GM23338 (cell line): ENCODE results near the gene ATP6V0C. TPM values are rescaled to one million over a fixed set of nuclear protein-coding genes. Genes with fewer than 3 reads are reported as not detected.

Experiments
- ATAC-seq: fragments of 200-7000 bp; cut with Tn5 transposase; 3 replicates; pipeline ENCODE4 v1.9.1; 2020
- DNase-seq: peaks from one replicate; pipeline ENCODE4 v3.0.0-alpha.2; 2015; ENCODE audit warnings: low spot score
- H2AFZ ChIP-seq: fragments of 200-600 bp; sonication (generic); 2 replicates; pipeline ENCODE4 v1.8.0; 2016; ENCODE audit warnings: antibody characterized with exemption, mild to moderate bottlenecking, moderate library complexity
- H3F3A ChIP-seq: fragments of 200-600 bp; sonication (generic); replicated peaks from 2 replicates; pipeline ENCODE4 v1.8.0; 2017; ENCODE audit warnings: antibody characterized with exemption, mixed run types, low read depth
- H3K27ac ChIP-seq: fragments of 200-600 bp; sonication (generic); 2 replicates; pipeline ENCODE4 v1.6.1; 2016; ENCODE audit warnings: low read depth
- H3K27me3 ChIP-seq: fragments of 200-600 bp; sonication (generic); 2 replicates; pipeline ENCODE4 v1.8.0; 2016; ENCODE audit warnings: mild to moderate bottlenecking, mixed run types, moderate library complexity; ENCODE audit not compliant: insufficient read depth
- H3K36me3 ChIP-seq: fragments of 200-600 bp; sonication (generic); 2 replicates; pipeline ENCODE4 v1.8.0; 2016; ENCODE audit warnings: mild to moderate bottlenecking; ENCODE audit not compliant: insufficient read depth
- H3K4me1 ChIP-seq: fragments of 200-600 bp; sonication (generic); 2 replicates; pipeline ENCODE4 v1.8.0; 2016; ENCODE audit warnings: mild to moderate bottlenecking, moderate library complexity; ENCODE audit not compliant: insufficient read depth
- H3K4me2 ChIP-seq: fragments of 200-600 bp; sonication (generic); 2 replicates; pipeline ENCODE4 v1.7.1; 2017; ENCODE audit warnings: mixed run types
- H3K4me3 ChIP-seq: fragments of 200-600 bp; sonication (generic); 2 replicates; pipeline ENCODE4 v1.6.1; 2016; ENCODE audit warnings: mixed run types
- H3K79me2 ChIP-seq: fragments of 200-600 bp; sonication (generic); replicated peaks from 2 replicates; pipeline ENCODE4 v1.8.0; 2017; ENCODE audit warnings: mild to moderate bottlenecking; ENCODE audit not compliant: insufficient read depth
- H3K9me2 ChIP-seq: fragments of 200-600 bp; sonication (generic); 2 replicates; pipeline ENCODE4 v1.8.0; 2017; ENCODE audit not compliant: insufficient read depth
- H4K20me1 ChIP-seq: fragments of 200-600 bp; sonication (generic); replicated peaks from 2 replicates; pipeline ENCODE4 v1.8.0; 2017; ENCODE audit warnings: mild to moderate bottlenecking; ENCODE audit not compliant: insufficient read depth
- H3K27ac Mint-ChIP-seq: 2 replicates; pipeline ENCODE4 v1.8.0; 2020; ENCODE audit warnings: inconsistent platforms, mild to moderate bottlenecking, moderate library complexity, mixed read lengths
- H3K27me3 Mint-ChIP-seq: 3 replicates; pipeline ENCODE4 v1.8.0; 2022; ENCODE audit warnings: low read depth, mild to moderate bottlenecking, moderate library complexity, mixed read lengths, inconsistent platforms; ENCODE audit not compliant: insufficient read depth, poor library complexity
- H3K36me3 Mint-ChIP-seq: 3 replicates; pipeline ENCODE4 v1.8.0; 2021; ENCODE audit warnings: low read depth, mild to moderate bottlenecking, inconsistent platforms, moderate library complexity, mixed read lengths
- H3K4me1 Mint-ChIP-seq: 3 replicates; pipeline ENCODE4 v1.8.0; 2020; ENCODE audit warnings: mild to moderate bottlenecking, inconsistent platforms, mixed read lengths
- H3K4me3 Mint-ChIP-seq: 3 replicates; pipeline ENCODE4 v1.8.0; 2021; ENCODE audit warnings: moderate library complexity, mild to moderate bottlenecking, inconsistent platforms, mixed read lengths
- H3K9me3 Mint-ChIP-seq: 3 replicates; pipeline ENCODE4 v1.8.0; 2020; ENCODE audit warnings: moderate library complexity, mild to moderate bottlenecking, inconsistent platforms, mixed read lengths
- CREB1 ChIP-seq: fragments of 250-450 bp; sonication (Bioruptor Pico); IDR thresholded peaks from 2 replicates; pipeline ENCODE4 v1.5.0; 2020; ENCODE audit warnings: low read depth, mild to moderate bottlenecking, moderate library complexity
- JUNB ChIP-seq: IDR thresholded peaks from one replicate; pipeline ENCODE4 v1.6.1; 2016; ENCODE audit warnings: antibody characterized with exemption; ENCODE audit not compliant: unreplicated experiment
- NANOG ChIP-seq: IDR thresholded peaks from 2 replicates; pipeline ENCODE4 v1.6.1; 2016; ENCODE audit warnings: antibody characterized with exemption, borderline replicate concordance
- STAT1 ChIP-seq: IDR thresholded peaks from one replicate; pipeline ENCODE4 v1.6.1; 2016; ENCODE audit warnings: antibody characterized with exemption; ENCODE audit not compliant: unreplicated experiment
- ZNF114 ChIP-seq: fragments of 250-450 bp; sonication (Bioruptor Pico); IDR thresholded peaks from 2 replicates; pipeline ENCODE4 v1.5.0; 2020; ENCODE audit warnings: mild to moderate bottlenecking, moderate library complexity
- ZNF331 ChIP-seq: fragments of 250-450 bp; sonication (Bioruptor Pico); IDR thresholded peaks from 2 replicates; pipeline ENCODE4 v1.5.0; 2020; ENCODE audit warnings: low read depth, mild to moderate bottlenecking, moderate library complexity
- polyA plus RNA-seq: library from polyadenylated mRNA; unstranded; fragments of >200 nt; fragmentation: Nextera tagmentation; extraction: Ambion mirVana; gene quantifications from 2 replicates; pipeline ENCODE4 v1.2.1, GENCODE V29; 2016
- total RNA-seq: library from RNA; depleted of rRNA; stranded (reverse); fragments of >200 nt; shearing (Covaris generic); gene quantifications from 2 replicates; pipeline ENCODE4 v1.2.3, GENCODE V29; 2014
- TF ChIP-seq, protein P1 (sequence below), 2 experiments: fragments of 200-600 bp in 1 of 2; sonication (generic) in 1 of 2; conservative IDR thresholded peaks; 2 replicates each; pipeline versions ENCODE4 v1.5.1 to v1.6.1; 2016 to 2017; ENCODE audit warnings: antibody characterized with exemption in 2 of 2, low read depth in 2 of 2, mild to moderate bottlenecking in 2 of 2, moderate library complexity in 1 of 2

ATP6V0C gene
- total and polyA plus RNA-seq, 2 experiments from 2014 or later = 98.2 to 162 TPM

DNA sequence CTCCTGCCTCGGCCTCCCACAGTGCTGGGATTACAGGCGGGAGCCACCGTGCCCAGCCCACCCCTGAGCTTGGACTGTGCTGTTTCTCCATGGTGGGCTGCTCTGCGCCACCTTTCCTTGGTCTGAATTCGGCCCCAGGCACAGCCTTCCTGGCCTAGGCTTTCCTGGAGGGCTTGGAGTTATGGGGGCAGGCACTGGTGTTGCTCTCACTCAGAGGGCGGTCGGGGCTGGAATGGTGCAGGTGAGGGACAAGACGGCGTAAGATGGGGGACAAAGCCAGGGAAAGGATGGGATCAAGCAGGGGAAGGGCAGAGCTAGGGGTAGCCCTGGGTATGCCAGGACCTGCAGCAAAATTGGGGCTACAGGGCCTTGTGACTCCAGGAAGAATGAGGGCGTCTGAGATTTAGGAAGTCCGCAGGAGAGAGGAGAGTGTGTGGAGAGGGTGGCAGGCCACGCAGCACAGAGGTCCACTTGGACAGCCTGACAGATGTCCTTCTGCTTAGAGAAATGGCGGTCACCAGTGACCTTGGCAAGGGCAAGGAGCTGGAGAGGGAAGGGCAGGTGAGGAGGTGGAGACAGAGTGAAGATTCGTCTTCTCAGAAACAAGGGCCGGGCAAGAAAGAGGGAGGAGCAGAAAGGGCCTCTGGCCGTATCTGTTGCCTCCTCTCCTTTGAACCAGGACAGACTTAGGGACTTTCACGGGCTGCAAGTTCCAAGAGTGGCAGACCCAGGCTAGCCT, 1.6 kb upstream of the ATP6V0C start:
- Mint-ChIP-seq H3K27ac (peak overlapping the region; percentile 28; the same call in 1 of the 2 replicates), H3K36me3 (peaks cover 10% of the 10 kb centered on the region; the same call in 2 of the 3 replicates), H3K9me3 (no peaks in the 10 kb centered on the region; the same call in 1 of the 3 replicates), H3K27me3 (peaks cover 40% of the 10 kb centered on the region), H3K4me1 (peaks cover 46% of the 10 kb centered on the region), H3K4me3 (peak overlapping the region; percentile 84)
- Histone ChIP-seq H4K20me1 (peaks cover 25% of the 10 kb centered on the region), H3K9me2 (no peaks in the 10 kb centered on the region), H3K36me3 (no peaks in the 10 kb centered on the region), H2AFZ (no peak overlapping the region), H3K79me2 (peaks cover 28% of the 10 kb centered on the region), H3K4me3 (peak overlapping the region; percentile 91; the same call in 1 of the 2 replicates), H3K27me3 (no peaks in the 10 kb centered on the region), H3F3A (0 out of 2 replicates have a peak, but pooled peaks cover 11% of the 10 kb centered on the region), H3K27ac (no peak overlapping the region), H3K4me1 (peaks cover 22% of the 10 kb centered on the region; the same call in 1 of the 2 replicates), H3K4me2 (peak overlapping the region; percentile 92)
- TF ChIP-seq JUNB = no peak
- no peak for TF ChIP-seq ZNF114
- no peak for TF ChIP-seq NANOG
- TF ChIP-seq STAT1 = no peak
- ATAC-seq (no peak), DNase-seq (no peak)

DNA sequence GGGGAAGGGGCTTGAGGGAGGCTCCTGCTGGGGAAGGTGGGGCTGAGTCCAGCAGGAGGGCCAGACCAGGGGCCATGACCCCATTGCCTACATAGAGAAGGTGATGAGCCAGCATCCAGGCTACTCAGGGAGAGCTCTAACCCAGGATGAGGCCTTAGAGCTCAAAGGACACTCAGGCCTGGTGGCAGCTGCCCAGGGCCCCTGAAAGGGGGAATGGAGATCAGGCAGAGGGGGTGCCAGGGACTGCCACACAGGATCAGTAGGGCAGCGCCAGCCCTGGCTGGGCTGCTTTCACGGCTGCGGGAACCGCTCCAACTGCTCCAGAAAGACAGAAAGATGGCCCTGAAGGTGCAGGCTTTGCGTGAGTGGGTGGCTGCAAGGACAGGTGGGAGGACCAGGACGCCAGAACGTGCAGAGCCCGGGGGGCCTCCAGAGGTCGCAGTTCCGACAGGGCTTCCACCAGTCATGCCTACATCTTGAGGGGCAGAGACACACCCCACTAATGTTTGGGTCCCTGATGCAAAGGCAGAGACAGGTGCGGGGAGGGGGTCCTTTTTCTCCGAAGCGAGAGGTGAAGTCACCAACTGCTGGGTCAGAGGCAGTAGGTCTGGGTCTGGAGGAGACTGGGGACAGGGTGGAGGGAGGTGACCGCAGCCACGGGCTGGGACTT, 882 bp upstream of the ATP6V0C start:
- H3K4me1 ChIP-seq = peaks cover 22% of the 10 kb centered on the region; the same call in 1 of the 2 replicates
- peak overlapping the region; percentile 84 for H3K4me3 Mint-ChIP-seq
- H2AFZ ChIP-seq = peak overlapping the region; percentile 88; the same call in 1 of the 2 replicates
- H3K27ac ChIP-seq = peak overlapping the region; percentile 96
- H3K27me3 Mint-ChIP-seq = peaks cover 39% of the 10 kb centered on the region
- DNase-seq = peak; percentile 76
- peak; percentile 51 for ATAC-seq
- no peaks in the 10 kb centered on the region for H3K9me2 ChIP-seq
- peak overlapping the region; percentile 96 for H3K27ac Mint-ChIP-seq
- peak overlapping the region; percentile 91 for H3K4me3 ChIP-seq
- H3K36me3 ChIP-seq = no peaks in the 10 kb centered on the region
- peak overlapping the region; percentile 92 for H3K4me2 ChIP-seq
- 0 out of 2 replicates have a peak, but pooled peaks cover 11% of the 10 kb centered on the region for H3F3A ChIP-seq
- no peaks in the 10 kb centered on the region for H3K27me3 ChIP-seq
- H3K9me3 Mint-ChIP-seq = no peaks in the 10 kb centered on the region; the same call in 1 of the 3 replicates
- H4K20me1 ChIP-seq = peaks cover 29% of the 10 kb centered on the region
- H3K4me1 Mint-ChIP-seq = peaks cover 49% of the 10 kb centered on the region
- H3K36me3 Mint-ChIP-seq = peaks cover 10% of the 10 kb centered on the region; the same call in 2 of the 3 replicates
- no peak for TF ChIP-seq CREB1
- TF ChIP-seq ZNF114 = no peak
- TF ChIP-seq ZNF331 = no peak
- TF ChIP-seq, protein P1, sequence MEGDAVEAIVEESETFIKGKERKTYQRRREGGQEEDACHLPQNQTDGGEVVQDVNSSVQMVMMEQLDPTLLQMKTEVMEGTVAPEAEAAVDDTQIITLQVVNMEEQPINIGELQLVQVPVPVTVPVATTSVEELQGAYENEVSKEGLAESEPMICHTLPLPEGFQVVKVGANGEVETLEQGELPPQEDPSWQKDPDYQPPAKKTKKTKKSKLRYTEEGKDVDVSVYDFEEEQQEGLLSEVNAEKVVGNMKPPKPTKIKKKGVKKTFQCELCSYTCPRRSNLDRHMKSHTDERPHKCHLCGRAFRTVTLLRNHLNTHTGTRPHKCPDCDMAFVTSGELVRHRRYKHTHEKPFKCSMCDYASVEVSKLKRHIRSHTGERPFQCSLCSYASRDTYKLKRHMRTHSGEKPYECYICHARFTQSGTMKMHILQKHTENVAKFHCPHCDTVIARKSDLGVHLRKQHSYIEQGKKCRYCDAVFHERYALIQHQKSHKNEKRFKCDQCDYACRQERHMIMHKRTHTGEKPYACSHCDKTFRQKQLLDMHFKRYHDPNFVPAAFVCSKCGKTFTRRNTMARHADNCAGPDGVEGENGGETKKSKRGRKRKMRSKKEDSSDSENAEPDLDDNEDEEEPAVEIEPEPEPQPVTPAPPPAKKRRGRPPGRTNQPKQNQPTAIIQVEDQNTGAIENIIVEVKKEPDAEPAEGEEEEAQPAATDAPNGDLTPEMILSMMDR (conservative IDR thresholded peaks at IDR 0.05; ENCODE audit: low read depth in 2 of 2) = peak; percentile 59 to 65
- peaks cover 35% of the 10 kb centered on the region for H3K79me2 ChIP-seq
